ENCODE results near the gene NCL. TPM values are rescaled to one million over a fixed set of nuclear protein-coding genes. Genes with fewer than 3 reads are reported as not detected.
"Not testable (repeated sequence)": the region's sequence is repeated elsewhere in the genome, so short reads cannot be mapped to it uniquely, and the experiment has no call there.

Gene NCL
- polyA plus RNA-seq, 3 donors, result 201 to 328 (median 224) TPM

DNA sequence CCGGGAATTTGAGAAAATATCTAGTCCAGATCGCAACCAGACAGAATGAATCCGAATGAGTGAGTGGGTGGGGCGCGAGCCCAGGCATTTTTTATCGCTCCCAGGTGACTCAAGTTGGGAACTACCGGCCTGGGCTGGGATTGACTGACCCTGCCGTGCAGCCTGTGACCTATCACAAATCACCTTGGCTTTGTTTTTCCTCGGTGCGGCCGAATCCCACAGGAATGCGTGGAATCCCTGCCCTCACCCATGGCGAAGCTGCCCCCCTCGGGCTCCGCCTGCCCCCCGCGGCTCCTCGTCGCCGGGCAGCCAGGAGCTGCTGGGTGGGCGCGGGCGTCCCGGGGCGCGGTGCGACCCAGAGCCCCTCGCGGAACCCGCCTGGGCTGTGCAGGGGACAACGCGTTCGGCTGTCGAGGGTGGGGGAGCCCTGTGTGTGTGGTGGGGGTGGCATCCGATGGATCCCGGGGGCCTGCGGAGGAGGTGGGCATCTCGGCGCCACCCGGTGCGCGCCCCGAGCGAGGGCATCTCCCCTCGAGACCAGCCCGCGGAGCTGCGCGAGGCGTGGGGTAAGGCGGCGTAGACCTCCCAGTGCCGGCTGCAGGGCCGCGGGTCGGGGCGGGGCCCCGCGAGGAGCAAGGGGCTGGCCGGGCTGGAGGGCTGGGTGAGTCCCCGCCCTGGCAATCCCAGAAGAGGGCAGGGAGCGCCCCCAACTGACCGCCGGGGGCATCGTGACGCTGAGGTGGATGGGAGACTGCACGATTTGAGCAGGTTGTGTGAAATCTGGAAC, 52.3 kb downstream of the NCL start:
- WGBS, 3 donors, result 2 to 3% (median 2%) methylated on average over 58 to 67 of the region's 67 CpGs
- H3K27ac ChIP-seq (ENCODE audit: low read depth, low read length), result no peak overlapping the region

DNA sequence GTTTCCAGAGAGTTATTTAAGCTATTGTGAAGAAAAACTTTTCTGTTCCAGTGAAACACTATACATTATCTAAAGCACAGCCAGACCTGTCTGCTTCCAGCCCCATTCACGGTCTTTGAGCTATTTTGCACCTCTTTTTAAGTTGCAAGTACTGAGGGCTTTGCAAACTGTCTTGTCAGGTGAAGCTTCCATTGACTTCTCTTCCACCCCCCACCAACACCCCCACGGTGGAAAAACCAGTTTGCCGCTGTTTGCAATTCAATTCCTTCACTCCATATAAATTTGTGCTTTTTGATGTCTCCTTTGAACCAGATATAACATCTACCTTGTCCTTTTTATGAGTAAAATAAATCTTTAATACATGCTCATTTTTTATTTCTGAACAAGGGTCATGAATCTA, 53.0 kb downstream of the NCL start:
- WGBS, 3 donors, result 69 to 77% (median 73%) methylated on average over 3 of the region's 3 CpGs
- no peak overlapping the region for H3K27ac ChIP-seq (ENCODE audit: low read depth, low read length)

DNA sequence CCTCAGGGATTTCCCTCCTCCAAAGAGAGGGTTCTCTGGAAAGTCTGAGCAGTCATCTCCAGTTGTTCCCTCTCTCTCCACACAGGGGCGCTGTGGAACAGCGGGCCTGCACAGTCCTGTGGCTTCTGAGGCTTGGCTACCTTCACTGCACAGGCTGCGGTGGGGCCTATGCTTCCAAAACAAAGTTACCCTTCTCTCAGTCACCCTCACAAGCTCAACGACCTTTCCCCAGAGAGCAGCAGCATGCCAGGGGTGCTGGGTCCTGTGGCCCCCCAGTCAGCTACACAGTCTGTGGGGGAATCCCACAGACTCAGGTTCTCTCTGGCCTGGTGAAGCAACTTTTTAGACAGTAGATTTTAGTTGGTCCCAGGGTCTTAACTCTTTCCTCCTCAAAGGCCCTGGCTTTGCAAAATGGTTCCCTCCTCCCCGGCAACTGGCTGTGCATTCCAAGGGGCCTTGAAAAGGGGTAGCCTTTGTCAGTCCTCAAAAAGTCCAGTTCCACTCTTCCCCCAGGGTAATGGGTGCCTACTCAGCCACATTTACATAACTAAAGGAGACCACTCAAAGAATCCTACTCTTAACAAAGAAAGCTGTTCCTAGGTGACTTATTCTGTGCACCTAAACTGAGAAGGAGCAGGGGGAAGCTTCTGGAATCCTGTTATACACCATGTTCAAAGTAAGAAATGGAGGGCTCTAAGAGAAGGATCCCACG, 53.8 kb downstream of the NCL start:
- H3K27ac ChIP-seq (ENCODE audit: low read depth, low read length), result no peak overlapping the region
- WGBS, 3 donors, result 72 to 88% (median 81%) methylated on average over 6 of the region's 6 CpGs

DNA sequence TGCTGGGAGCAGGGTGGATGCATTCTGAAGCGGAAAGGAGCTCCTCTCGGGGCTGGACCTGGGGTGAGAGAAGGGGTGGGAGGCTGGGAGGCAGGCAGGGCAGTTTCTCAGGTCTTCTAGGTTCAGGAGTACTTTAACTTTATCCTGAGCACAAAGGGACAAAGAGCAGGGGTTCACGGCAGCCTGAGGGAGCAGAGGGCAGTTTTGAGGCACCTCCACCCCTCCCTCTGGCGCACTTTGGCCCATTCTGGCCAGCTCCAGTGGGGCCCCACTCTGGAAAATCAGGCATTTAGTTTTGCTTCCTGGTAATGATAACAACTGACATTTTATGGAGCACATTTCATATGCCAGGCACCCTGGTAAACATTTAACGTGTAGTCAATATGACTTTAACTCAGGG, 54.5 kb downstream of the NCL start:
- WGBS, 3 donors, result 56 to 97% (median 92%) methylated on average over 5 of the region's 5 CpGs
- H3K27ac ChIP-seq (ENCODE audit: low read depth, low read length), result no peak overlapping the region

DNA sequence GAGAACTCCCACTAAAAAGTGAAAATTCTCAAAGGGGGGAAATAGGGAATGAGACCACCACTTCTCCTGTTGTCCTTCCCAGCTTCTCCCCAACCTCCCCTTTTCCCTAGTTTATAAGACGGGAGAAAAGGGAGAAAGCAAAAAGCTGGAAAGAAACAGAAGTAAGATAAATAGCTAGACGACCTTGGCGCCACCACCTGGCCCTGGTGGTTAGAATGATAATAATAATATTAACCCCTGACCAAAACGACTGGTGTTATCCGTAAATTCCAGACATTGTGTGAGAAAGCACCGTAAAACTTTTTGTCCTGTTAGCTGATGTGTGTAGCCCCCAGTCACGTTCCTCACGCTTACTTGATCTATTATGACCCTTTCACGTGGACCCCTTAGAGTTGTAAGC, 56.0 kb downstream of the NCL start:
- not testable (repeated sequence) for H3K27ac ChIP-seq (ENCODE audit: low read depth, low read length)
- 49 to 85% (median 84%) methylated on average over 8 to 9 of the region's 9 CpGs for WGBS, 3 donors

DNA sequence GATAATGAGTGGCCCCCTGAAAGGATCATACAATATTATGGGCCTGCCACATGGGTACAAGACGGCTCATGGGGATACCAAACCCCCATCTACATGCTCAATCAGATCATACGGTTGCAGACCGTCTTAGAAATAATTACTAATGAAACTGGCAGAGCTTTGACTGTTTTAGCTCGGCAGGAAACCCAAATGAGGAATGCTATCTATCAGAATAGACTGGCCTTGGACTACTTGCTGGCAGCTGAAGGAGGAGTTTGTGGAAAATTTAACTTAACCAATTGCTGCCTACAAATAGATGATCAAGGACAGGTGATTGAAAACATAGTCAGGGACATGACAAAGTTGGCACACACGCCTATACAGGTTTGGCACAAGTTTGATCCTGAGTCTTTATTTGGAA, 56.6 kb downstream of the NCL start:
- not testable (repeated sequence) for H3K27ac ChIP-seq (ENCODE audit: low read depth, low read length)
- WGBS, 3 donors, result 33 to 76% (median 73%) methylated on average over 5 of the region's 5 CpGs

DNA sequence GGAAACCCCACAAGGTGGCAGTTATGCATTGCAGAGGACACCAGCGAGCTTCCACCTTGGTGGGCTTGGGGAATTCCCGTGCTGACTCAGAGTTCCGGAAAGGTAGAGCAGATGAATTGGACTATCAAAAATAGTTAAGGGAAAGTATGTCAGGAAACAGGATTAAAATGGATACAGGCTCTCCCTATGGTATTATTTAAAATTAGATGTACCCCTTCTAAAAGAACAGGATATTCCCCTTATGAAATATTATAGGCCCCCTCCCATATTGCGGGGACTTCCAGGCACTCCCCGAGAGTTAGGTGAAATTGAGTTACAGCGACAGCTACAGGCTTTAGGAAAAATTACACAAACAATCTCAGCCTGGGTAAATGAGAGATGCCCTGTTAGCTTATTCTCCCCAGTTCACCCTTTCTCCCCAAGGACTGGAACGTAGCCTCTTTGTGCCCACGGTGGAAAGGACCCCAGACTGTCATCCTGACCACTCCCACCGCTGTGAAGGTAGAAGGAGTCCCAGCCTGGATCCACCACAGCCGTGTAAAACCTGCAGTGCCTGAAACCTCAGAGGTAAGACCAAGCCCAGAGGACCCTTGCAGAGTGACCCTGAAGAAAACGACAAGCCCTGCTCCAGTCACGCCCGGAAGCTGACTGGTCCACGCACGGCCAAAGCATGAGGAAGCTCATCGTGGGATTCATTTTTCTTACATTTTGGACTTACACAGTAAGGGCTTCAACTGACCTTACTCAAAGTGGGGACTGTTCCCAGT, 58.5 kb downstream of the NCL start:
- H3K27ac ChIP-seq (ENCODE audit: low read depth, low read length), result not testable (repeated sequence)
- WGBS, 3 donors, result 16 to 22% (median 18%) methylated on average over 16 of the region's 16 CpGs

DNA sequence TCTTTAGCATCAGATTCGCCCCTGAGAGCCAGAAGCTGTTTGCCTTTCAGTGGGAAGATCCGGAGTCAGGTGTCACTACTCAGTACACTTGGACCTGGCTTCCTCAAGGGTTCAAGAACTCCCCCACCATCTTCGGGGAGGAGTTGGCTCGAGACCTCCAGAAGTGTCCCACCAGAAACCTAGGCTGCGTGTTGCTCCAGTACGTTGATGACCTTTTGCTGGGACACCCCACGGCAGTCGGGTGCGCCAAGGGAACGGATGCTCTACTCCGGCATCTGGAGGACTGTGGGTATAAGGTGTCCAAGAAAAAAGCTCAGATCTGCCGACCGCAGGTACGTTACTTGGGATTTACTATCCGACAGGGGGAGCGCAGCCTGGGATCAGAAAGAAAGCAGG, 60.1 kb downstream of the NCL start:
- WGBS, 3 donors, result 91 to 95% (median 92%) methylated on average over 16 of the region's 16 CpGs
- not testable (repeated sequence) for H3K27ac ChIP-seq (ENCODE audit: low read depth, low read length)

Other genes starting within 250 kb of the NCL start
- 1 to 10 TPM; 1.1 to 4.5 (median 3.3) TPM for gene B3GNT7, start 68.8 kb downstream of the NCL start, polyA plus RNA-seq
- gene NMUR1, start 66.0 kb upstream of the NCL start, polyA plus RNA-seq, result 1 to 10 TPM in 2 of 3 donors, under 1 TPM in 1; 0.67 to 2.5 (median 1.8) TPM
- not detected for gene TEX44, start 128.4 kb upstream of the NCL start, polyA plus RNA-seq
- 1,000 to 10,000 TPM; 1,266 to 1,426 (median 1,342) TPM for gene PTMA, start 244.0 kb upstream of the NCL start, polyA plus RNA-seq